Vagina (tissue), 2 donors: ENCODE measurements around the gene SLC35B4.

Experiments used
- POLR2A ChIP-seq, 2 donors: fragments of 450-650 bp; IDR thresholded peaks; one replicate each; pipeline ENCODE4 v1.6.1; 2017; ENCODE audit warnings: antibody characterized with exemption in 2 of 2, mild to moderate bottlenecking in 2 of 2, moderate library complexity in 2 of 2
- POLR2AphosphoS5 ChIP-seq, 2 donors: sonication (generic); formaldehyde crosslinking; IDR thresholded peaks; one replicate each; pipeline ENCODE4 v1.9.0; 2017; ENCODE audit warnings: antibody characterized with exemption in 2 of 2, mild to moderate bottlenecking in 2 of 2, low read depth in 1 of 2; ENCODE audit not compliant: insufficient read depth in 1 of 2

- no peak for TF ChIP-seq POLR2A (IDR thresholded peaks at IDR 0.05)
- TF ChIP-seq POLR2AphosphoS5 (IDR thresholded peaks at IDR 0.05; ENCODE audit: insufficient read depth in 1 of 2, low read depth in 1 of 2), result no peak
Observed at GRCh38 chr7:134302120-134302519, 14.6 kb downstream of the SLC35B4 start.
